GM12891 (cell line): ENCODE data around the gene ROBO4.

Source experiments
- POLR2A ChIP-seq: IDR thresholded peaks from 2 replicates; pipeline ENCODE4 v1.6.1; 2011; ENCODE audit warnings: low read depth, low read length, control low read depth
- POLR2AphosphoS5 ChIP-seq: IDR thresholded peaks from 2 replicates; pipeline ENCODE4 v1.6.1; 2011; ENCODE audit warnings: low read depth, low read length, control low read depth
- SPI1 ChIP-seq: IDR thresholded peaks from 2 replicates; pipeline ENCODE4 v1.6.1; 2011; ENCODE audit warnings: low read depth, low read length, control low read depth
- TAF1 ChIP-seq: IDR thresholded peaks from 2 replicates; pipeline ENCODE4 v1.6.1; 2011; ENCODE audit warnings: low read depth, low read length, control low read depth

- TF ChIP-seq POLR2A (no peak), POLR2AphosphoS5 (no peak), SPI1 (no peak), TAF1 (no peak)
These were observed 31.4 kb upstream of the ROBO4 start for GRCh38 chr11:124928942-124929665.
